Suppressor macrophage treated with lipopolysaccharide for 4 hours (primary cell): ENCODE results near the gene PTPRB.
A peak's percentile ranks its signal among the peaks of the same experiment; 100 is the strongest.

Source experiments
- DNase-seq: peaks from one replicate; pipeline ENCODE4 v3.0.0-alpha.2; 2020

PTPRB gene

GRCh38 chr12:70641691-70642090 lies 4.5 kb upstream of the PTPRB start:
- no peak for DNase-seq

- DNase-seq: no peak
Observed at GRCh38 chr12:70640901-70641300, 3.7 kb upstream of the PTPRB start.

- no peak for DNase-seq
Observed at GRCh38 chr12:70639535-70639934, 2.3 kb upstream of the PTPRB start.

- DNase-seq: no peak
Observed at GRCh38 chr12:70638639-70639360, 1.6 kb upstream of the PTPRB start.

GRCh38 chr12:70635755-70636154 lies 1.5 kb downstream of the PTPRB start:
- no peak for DNase-seq

- DNase-seq: no peak
Observed at GRCh38 chr12:70628701-70629480, 8.3 kb downstream of the PTPRB start.

GRCh38 chr12:70627677-70628076 lies 9.6 kb downstream of the PTPRB start:
- DNase-seq: no peak

GRCh38 chr12:70626180-70626579 lies 11.0 kb downstream of the PTPRB start:
- no peak for DNase-seq

GRCh38 chr12:70619471-70620152 lies 17.6 kb downstream of the PTPRB start:
- no peak for DNase-seq

GRCh38 chr12:70618371-70618770 lies 18.9 kb downstream of the PTPRB start:
- no peak for DNase-seq

GRCh38 chr12:70617450-70617849 lies 19.8 kb downstream of the PTPRB start:
- no peak for DNase-seq

GRCh38 chr12:70615174-70615866 lies 21.9 kb downstream of the PTPRB start:
- DNase-seq: no peak

GRCh38 chr12:70609739-70610491 lies 27.3 kb downstream of the PTPRB start:
- peak; percentile 43 for DNase-seq

- no peak for DNase-seq
Observed at GRCh38 chr12:70609203-70609602, 28.0 kb downstream of the PTPRB start.

- DNase-seq: no peak
Observed at GRCh38 chr12:70608184-70608583, 29.0 kb downstream of the PTPRB start.

- DNase-seq: no peak
Observed at GRCh38 chr12:70607107-70607506, 30.1 kb downstream of the PTPRB start.

- DNase-seq: no peak
Observed at GRCh38 chr12:70605976-70606375, 31.3 kb downstream of the PTPRB start.

GRCh38 chr12:70604662-70605061 lies 32.6 kb downstream of the PTPRB start:
- no peak for DNase-seq

GRCh38 chr12:70603044-70603443 lies 34.2 kb downstream of the PTPRB start:
- no peak for DNase-seq

- DNase-seq: no peak
Observed at GRCh38 chr12:70598467-70599193, 38.6 kb downstream of the PTPRB start.

GRCh38 chr12:70592664-70593063 lies 44.6 kb downstream of the PTPRB start:
- no peak for DNase-seq
